Measurements from ENCODE around the gene CBLB.
"Not testable (repeated sequence)": the region's sequence is repeated elsewhere in the genome, so short reads cannot be mapped to it uniquely, and the experiment has no call there.

The CBLB gene

GRCh38 chr3:105764378-105765307 lies 104.2 kb downstream of the CBLB start:
- no peak for DNase-seq (ENCODE audit: low spot score)
- TF ChIP-seq CTCF (IDR thresholded peaks at IDR 0.05; ENCODE audit: extremely low read depth, insufficient read depth, missing control alignments): no peak

GRCh38 chr3:105763659-105764036 lies 105.2 kb downstream of the CBLB start:
- in situ Hi-C loops (cut with MboI; ENCODE audit: low pct_unique_long_range_greater_than_20kb, low sequenced_read_pairs, unreplicated experiment): no loop called here
- TF ChIP-seq CTCF (IDR thresholded peaks at IDR 0.05; ENCODE audit: extremely low read depth, insufficient read depth, missing control alignments): no peak
- DNase-seq (ENCODE audit: low spot score): no peak

More at GRCh38 chr3:105764378-105765307, 104.2 kb downstream of the CBLB start:
- in situ Hi-C loops (cut with MboI; ENCODE audit: low pct_unique_long_range_greater_than_20kb, low sequenced_read_pairs, unreplicated experiment): no loop called here

- no peak for TF ChIP-seq CTCF (IDR thresholded peaks at IDR 0.05; ENCODE audit: extremely low read depth, insufficient read depth, missing control alignments)
- in situ Hi-C loops (cut with MboI; ENCODE audit: low pct_unique_long_range_greater_than_20kb, low sequenced_read_pairs, unreplicated experiment): no loop called here
- DNase-seq (ENCODE audit: low spot score): no peak
Measured at GRCh38 chr3:105762749-105763658, 105.8 kb downstream of the CBLB start.

GRCh38 chr3:105762214-105762613 lies 106.6 kb downstream of the CBLB start:
- DNase-seq (ENCODE audit: low spot score); in situ Hi-C loops (cut with MboI; ENCODE audit: low pct_unique_long_range_greater_than_20kb, low sequenced_read_pairs, unreplicated experiment): not testable (repeated sequence)

GRCh38 chr3:105759442-105760078 lies 109.3 kb downstream of the CBLB start:
- no peak for TF ChIP-seq CTCF (IDR thresholded peaks at IDR 0.05; ENCODE audit: extremely low read depth, insufficient read depth, missing control alignments)
- no peak for DNase-seq (ENCODE audit: low spot score)

GRCh38 chr3:105758451-105758850 lies 110.4 kb downstream of the CBLB start:
- no peak for TF ChIP-seq CTCF (IDR thresholded peaks at IDR 0.05; ENCODE audit: extremely low read depth, insufficient read depth, missing control alignments)
- DNase-seq (ENCODE audit: low spot score): no peak
- in situ Hi-C loops (cut with MboI; ENCODE audit: low pct_unique_long_range_greater_than_20kb, low sequenced_read_pairs, unreplicated experiment): no loop called here

More at GRCh38 chr3:105759442-105760078, 109.3 kb downstream of the CBLB start:
- in situ Hi-C loops (cut with MboI; ENCODE audit: low pct_unique_long_range_greater_than_20kb, low sequenced_read_pairs, unreplicated experiment): no loop called here
